Keratinocyte (primary cell): ENCODE results near the gene MOSMO. TPM values are rescaled to one million over a fixed set of nuclear protein-coding genes. Genes with fewer than 3 reads are reported as not detected.

Experiments used
- DNase-seq: peaks from one replicate; pipeline ENCODE4 v3.0.0-alpha.2; 2011; ENCODE audit warnings: low read depth, missing footprints, low spot score
- FAIRE-seq: peaks from 2 replicates; lab custom pipeline; 2011; peaks lifted over from hg19 to GRCh38; lab: Jason Lieb, UNC
- H2AFZ ChIP-seq: 2 replicates; pipeline ENCODE4 v1.6.0; 2012; ENCODE audit warnings: low read length, control low read depth, inconsistent platforms; ENCODE audit not compliant: control insufficient read depth
- H3K27ac ChIP-seq: 2 replicates; pipeline ENCODE4 v1.5.1; 2011; ENCODE audit warnings: low read length; ENCODE audit not compliant: control insufficient read depth, insufficient read depth
- H3K27me3 ChIP-seq: 3 replicates; pipeline ENCODE4 v1.6.0; 2011; ENCODE audit warnings: low read length; ENCODE audit not compliant: control insufficient read depth, insufficient read depth; ENCODE audit errors: extremely low read depth
- H3K36me3 ChIP-seq, 2 experiments: 2 replicates in 1 of 2; 3 replicates in 1 of 2; pipeline ENCODE4 v1.5.1; 2011; ENCODE audit warnings: low read length in 2 of 2, mild to moderate bottlenecking in 1 of 2; ENCODE audit not compliant: control insufficient read depth in 2 of 2, insufficient read depth in 2 of 2; ENCODE audit errors: extremely low read depth in 1 of 2
- H3K4me1 ChIP-seq: 3 replicates; pipeline ENCODE4 v1.5.1; 2011; ENCODE audit warnings: low read length; ENCODE audit not compliant: control insufficient read depth, insufficient read depth; ENCODE audit errors: extremely low read depth
- H3K4me2 ChIP-seq: 3 replicates; pipeline ENCODE4 v1.6.0; 2011; ENCODE audit warnings: low read depth, low read length; ENCODE audit not compliant: control insufficient read depth, insufficient read depth; ENCODE audit errors: extremely low read depth
- H3K4me3 ChIP-seq, 3 experiments: fragments of 200-600 bp in 1 of 3; sonication (generic) in 1 of 3; 2 replicates in 2 of 3; 3 replicates in 1 of 3; pipeline ENCODE4 v1.5.1; 2011 to 2016; ENCODE audit warnings: low read length in 3 of 3, mild to moderate bottlenecking in 3 of 3, control low read depth in 2 of 3, inconsistent platforms in 1 of 3, low read depth in 1 of 3, mixed read lengths in 1 of 3, mixed run types in 1 of 3, moderate library complexity in 1 of 3; ENCODE audit not compliant: control insufficient read depth in 2 of 3, insufficient read depth in 2 of 3; ENCODE audit errors: extremely low read depth in 1 of 3
- H3K79me2 ChIP-seq: 2 replicates; pipeline ENCODE4 v1.6.0; 2012; ENCODE audit warnings: low read length; ENCODE audit not compliant: control insufficient read depth, insufficient read depth
- H3K9ac ChIP-seq: 3 replicates; pipeline ENCODE4 v1.6.0; 2011; ENCODE audit warnings: low read length; ENCODE audit not compliant: control insufficient read depth, insufficient read depth; ENCODE audit errors: extremely low read depth
- H3K9me1 ChIP-seq: 3 replicates; pipeline ENCODE4 v1.6.0; 2011; ENCODE audit warnings: low read length; ENCODE audit not compliant: control insufficient read depth, insufficient read depth; ENCODE audit errors: extremely low read depth
- H3K9me3 ChIP-seq: 2 replicates; pipeline ENCODE4 v1.5.1; 2012; ENCODE audit warnings: low read depth, low read length; ENCODE audit not compliant: control insufficient read depth
- H4K20me1 ChIP-seq: 3 replicates; pipeline ENCODE4 v1.6.0; 2011; ENCODE audit warnings: low read length; ENCODE audit not compliant: control insufficient read depth, insufficient read depth; ENCODE audit errors: extremely low read depth
- EZH2 ChIP-seq: IDR thresholded peaks from one replicate; pipeline ENCODE4 v1.6.1; 2012; ENCODE audit warnings: inconsistent platforms, mild to moderate bottlenecking, low read length, moderate library complexity
- dilution Hi-C: fragments of 300-500 bp; cut with MboI; formaldehyde crosslinking; loops from one replicate; pipeline ENCODE4 v1.7.0; 2020; ENCODE audit warnings: low sequenced_read_pairs; ENCODE audit not compliant: extremely low pct_ligation_motif_present
- polyA plus RNA-seq, 5 experiments: library from polyadenylated mRNA; depleted of rRNA in 3 of 5; stranded (reverse) in 3 of 5; stranded (forward) in 1 of 5; unstranded in 1 of 5; fragments of >200 nt; gene quantifications; 1 replicate in 1 of 5; 2 replicates in 3 of 5; 3 replicates in 1 of 5; pipeline versions ENCODE4 v1.2.1 to v1.2.3, GENCODE V29; 2011 to 2012; ENCODE audit warnings: missing spikeins in 2 of 5, low read depth in 1 of 5, low replicate concordance in 1 of 5
- TF ChIP-seq, protein P1 (sequence below), 3 experiments: IDR thresholded peaks in 1 of 3; conservative IDR thresholded peaks in 1 of 3; optimal IDR thresholded peaks in 1 of 3; 2 replicates in 2 of 3; 3 replicates in 1 of 3; pipeline versions ENCODE3 to v1.5.1; 2011; ENCODE audit warnings: low read length in 3 of 3, mild to moderate bottlenecking in 3 of 3, moderate library complexity in 2 of 3, control low read depth in 1 of 3, inconsistent platforms in 1 of 3; ENCODE audit not compliant: insufficient read depth in 2 of 3; ENCODE audit errors: extremely low read depth in 1 of 3

Gene MOSMO
- polyA plus RNA-seq, 1 donor (not counting 4 experiments of a cell fraction or from before 2014, with no cell fraction given): 26.2 TPM

DNA sequence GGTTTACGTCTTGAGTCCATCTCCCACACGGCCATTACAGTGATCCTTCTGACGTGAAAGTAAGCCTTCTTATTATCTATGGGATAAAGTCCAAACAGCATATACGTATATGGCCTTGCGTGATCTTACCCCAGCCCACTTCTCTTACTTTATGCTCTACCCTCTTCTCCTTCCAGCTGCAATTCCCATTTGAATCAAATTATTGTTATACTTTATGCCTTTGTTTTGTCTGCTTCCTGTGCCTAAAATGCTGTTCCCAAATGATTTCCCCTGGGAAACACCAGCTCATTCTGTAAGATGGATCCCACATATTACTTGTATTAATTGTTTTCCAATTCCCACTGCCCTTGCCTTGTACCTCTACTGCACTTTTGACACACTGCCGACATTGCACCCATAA is 43.6 kb upstream of the MOSMO start:
- Histone ChIP-seq H3K79me2 (no peaks in the 10 kb centered on the region), H3K27ac (no peak overlapping the region), H3K36me3 (peaks cover 31 to 40% of the 10 kb centered on the region in 2 experiments), H3K9me3 (no peaks in the 10 kb centered on the region), H3K9ac (no peak overlapping the region), H3K4me1 (no peaks in the 10 kb centered on the region), H3K27me3 (no peaks in the 10 kb centered on the region), H3K4me3 (no peak overlapping the region), H3K4me2 (no peak overlapping the region), H2AFZ (no peak overlapping the region), H4K20me1 (no peaks in the 10 kb centered on the region), H3K9me1 (no peaks in the 10 kb centered on the region)
- TF ChIP-seq EZH2: no peak
- TF ChIP-seq, protein P1, sequence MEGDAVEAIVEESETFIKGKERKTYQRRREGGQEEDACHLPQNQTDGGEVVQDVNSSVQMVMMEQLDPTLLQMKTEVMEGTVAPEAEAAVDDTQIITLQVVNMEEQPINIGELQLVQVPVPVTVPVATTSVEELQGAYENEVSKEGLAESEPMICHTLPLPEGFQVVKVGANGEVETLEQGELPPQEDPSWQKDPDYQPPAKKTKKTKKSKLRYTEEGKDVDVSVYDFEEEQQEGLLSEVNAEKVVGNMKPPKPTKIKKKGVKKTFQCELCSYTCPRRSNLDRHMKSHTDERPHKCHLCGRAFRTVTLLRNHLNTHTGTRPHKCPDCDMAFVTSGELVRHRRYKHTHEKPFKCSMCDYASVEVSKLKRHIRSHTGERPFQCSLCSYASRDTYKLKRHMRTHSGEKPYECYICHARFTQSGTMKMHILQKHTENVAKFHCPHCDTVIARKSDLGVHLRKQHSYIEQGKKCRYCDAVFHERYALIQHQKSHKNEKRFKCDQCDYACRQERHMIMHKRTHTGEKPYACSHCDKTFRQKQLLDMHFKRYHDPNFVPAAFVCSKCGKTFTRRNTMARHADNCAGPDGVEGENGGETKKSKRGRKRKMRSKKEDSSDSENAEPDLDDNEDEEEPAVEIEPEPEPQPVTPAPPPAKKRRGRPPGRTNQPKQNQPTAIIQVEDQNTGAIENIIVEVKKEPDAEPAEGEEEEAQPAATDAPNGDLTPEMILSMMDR (optimal IDR thresholded peaks at IDR 0.05 in 1 of 3, IDR thresholded peaks at IDR 0.05 in 1 of 3, conservative IDR thresholded peaks at IDR 0.05 in 1 of 3; ENCODE audit: extremely low read depth in 1 of 3, insufficient read depth in 2 of 3, low read length in 3 of 3): no peak
- DNase-seq (no peak), FAIRE-seq (no peak)
- dilution Hi-C loops: no loop called here

DNA sequence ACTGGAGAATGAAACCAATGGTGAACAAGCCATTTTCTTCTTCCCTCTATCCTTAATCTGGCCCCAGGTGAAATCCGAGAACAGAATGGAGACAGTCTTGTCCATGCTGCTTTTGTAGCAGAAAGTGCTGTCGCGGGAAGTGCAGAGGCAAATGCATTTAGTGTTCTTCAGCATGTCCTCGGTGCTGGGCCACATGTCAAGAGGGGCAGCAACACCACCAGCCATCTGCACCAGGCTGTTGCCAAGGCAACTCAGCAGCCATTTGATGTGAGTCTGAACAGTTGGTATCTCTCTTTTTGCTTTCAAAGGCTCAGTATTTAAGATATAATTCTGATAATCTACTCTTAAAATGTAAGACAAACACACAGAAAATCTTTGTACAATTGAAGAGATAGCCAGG is 36.1 kb upstream of the MOSMO start:
- peak; percentile 5 for FAIRE-seq
- Histone ChIP-seq H3K27me3 (no peaks in the 10 kb centered on the region), H2AFZ (no peak overlapping the region)

More for the DNA sequence above, 36.1 kb upstream of the MOSMO start:
- Histone ChIP-seq H3K9ac (no peak overlapping the region), H3K36me3 (peaks cover 18 to 33% of the 10 kb centered on the region in 2 experiments), H3K9me3 (no peaks in the 10 kb centered on the region), H3K27ac (no peak overlapping the region), H3K79me2 (no peaks in the 10 kb centered on the region), H3K4me2 (no peak overlapping the region), H3K9me1 (no peaks in the 10 kb centered on the region), H3K4me3 (no peak overlapping the region), H4K20me1 (no peaks in the 10 kb centered on the region), H3K4me1 (no peaks in the 10 kb centered on the region)
- TF ChIP-seq EZH2: no peak
- TF ChIP-seq, protein P1 (optimal IDR thresholded peaks at IDR 0.05 in 1 of 3, IDR thresholded peaks at IDR 0.05 in 1 of 3, conservative IDR thresholded peaks at IDR 0.05 in 1 of 3; ENCODE audit: extremely low read depth in 1 of 3, insufficient read depth in 2 of 3, low read length in 3 of 3): no peak
- dilution Hi-C loops: no loop called here
- no peak for DNase-seq
